ENCODE results near the gene SPATA2L.

DNA sequence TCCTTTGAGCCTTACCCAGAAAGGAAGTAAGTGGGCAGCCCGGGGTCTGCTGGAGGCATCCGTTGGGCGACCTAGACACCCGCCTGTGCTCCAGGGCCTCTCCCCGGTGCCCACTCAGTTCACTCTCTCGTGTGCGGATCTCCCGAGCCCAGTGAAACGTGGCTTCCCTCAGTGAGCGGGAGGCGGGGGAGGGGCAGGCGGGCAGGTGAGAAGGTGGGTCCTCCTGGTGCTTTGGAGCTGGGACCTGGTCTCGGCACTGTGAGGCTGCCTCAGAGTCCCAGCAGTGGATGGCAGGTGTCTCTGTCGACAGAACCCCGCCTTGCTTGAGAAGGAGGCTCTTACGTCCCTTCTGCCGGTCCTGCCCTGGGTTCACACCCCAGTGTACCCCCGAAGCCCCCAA lies 27.8 kb upstream of the SPATA2L start:
- TF ChIP-seq, protein P1, sequence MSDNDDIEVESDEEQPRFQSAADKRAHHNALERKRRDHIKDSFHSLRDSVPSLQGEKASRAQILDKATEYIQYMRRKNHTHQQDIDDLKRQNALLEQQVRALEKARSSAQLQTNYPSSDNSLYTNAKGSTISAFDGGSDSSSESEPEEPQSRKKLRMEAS (IDR thresholded peaks at IDR 0.05; ENCODE audit: low read depth, low read length), result no peak
- TF ChIP-seq, protein P2, sequence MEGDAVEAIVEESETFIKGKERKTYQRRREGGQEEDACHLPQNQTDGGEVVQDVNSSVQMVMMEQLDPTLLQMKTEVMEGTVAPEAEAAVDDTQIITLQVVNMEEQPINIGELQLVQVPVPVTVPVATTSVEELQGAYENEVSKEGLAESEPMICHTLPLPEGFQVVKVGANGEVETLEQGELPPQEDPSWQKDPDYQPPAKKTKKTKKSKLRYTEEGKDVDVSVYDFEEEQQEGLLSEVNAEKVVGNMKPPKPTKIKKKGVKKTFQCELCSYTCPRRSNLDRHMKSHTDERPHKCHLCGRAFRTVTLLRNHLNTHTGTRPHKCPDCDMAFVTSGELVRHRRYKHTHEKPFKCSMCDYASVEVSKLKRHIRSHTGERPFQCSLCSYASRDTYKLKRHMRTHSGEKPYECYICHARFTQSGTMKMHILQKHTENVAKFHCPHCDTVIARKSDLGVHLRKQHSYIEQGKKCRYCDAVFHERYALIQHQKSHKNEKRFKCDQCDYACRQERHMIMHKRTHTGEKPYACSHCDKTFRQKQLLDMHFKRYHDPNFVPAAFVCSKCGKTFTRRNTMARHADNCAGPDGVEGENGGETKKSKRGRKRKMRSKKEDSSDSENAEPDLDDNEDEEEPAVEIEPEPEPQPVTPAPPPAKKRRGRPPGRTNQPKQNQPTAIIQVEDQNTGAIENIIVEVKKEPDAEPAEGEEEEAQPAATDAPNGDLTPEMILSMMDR (IDR thresholded peaks at IDR 0.05; ENCODE audit: low read depth, low read length), result no peak

Measured in NB4 (cell line).